ENCODE results near the gene EXOC3L1.

EXOC3L1 gene

GRCh38 chr16:67147437-67148140, 42.3 kb downstream of the EXOC3L1 start:
- no peak for DNase-seq (ENCODE audit: low spot score)

GRCh38 chr16:67146523-67147357, 43.2 kb downstream of the EXOC3L1 start:
- no peak for DNase-seq (ENCODE audit: low spot score)

- DNase-seq (ENCODE audit: low spot score), result no peak
Measured at GRCh38 chr16:67145746-67146145, 44.2 kb downstream of the EXOC3L1 start.

- no peak for DNase-seq (ENCODE audit: low spot score)
Measured at GRCh38 chr16:67144943-67145342, 45.0 kb downstream of the EXOC3L1 start.

- DNase-seq (ENCODE audit: low spot score), result no peak
Measured at GRCh38 chr16:67142342-67142741, 47.6 kb downstream of the EXOC3L1 start.

GRCh38 chr16:67141391-67141790, 48.5 kb downstream of the EXOC3L1 start:
- DNase-seq (ENCODE audit: low spot score), result no peak

- no peak for DNase-seq (ENCODE audit: low spot score)
Measured at GRCh38 chr16:67137605-67138004, 52.3 kb downstream of the EXOC3L1 start.
